ENCODE measurements around the gene SNX15. TPM values are rescaled to one million over a fixed set of nuclear protein-coding genes. Genes with fewer than 3 reads are reported as not detected.

SNX15 gene
- total RNA-seq, 1 donor from 2014 or later: 26.9 TPM

DNA sequence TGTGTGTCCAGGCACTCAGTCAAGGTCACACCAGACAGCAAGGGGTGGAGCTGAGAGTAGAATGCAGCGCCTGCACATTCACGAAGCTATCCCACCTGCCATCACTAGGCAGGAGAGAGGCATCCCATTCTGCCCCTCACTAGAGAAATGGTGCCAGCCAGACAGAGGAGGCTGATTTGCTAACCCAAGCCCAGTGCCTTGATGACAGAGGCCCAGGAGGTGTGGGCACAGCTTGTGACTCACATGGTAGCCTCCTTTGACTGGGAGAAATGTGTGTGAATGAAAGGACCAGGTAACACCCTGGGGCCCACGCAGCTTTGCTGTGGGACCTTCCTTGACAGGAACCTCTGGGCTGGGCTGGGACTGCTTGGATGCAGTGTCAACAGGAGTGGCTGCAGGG is 36.3 kb downstream of the SNX15 start:
- Mint-ChIP-seq H3K27me3 (ENCODE audit: unreplicated experiment) (no peaks in the 10 kb centered on the region), H3K4me3 (ENCODE audit: unreplicated experiment) (no peak overlapping the region), H3K27ac (ENCODE audit: unreplicated experiment) (no peak overlapping the region), H3K4me1 (ENCODE audit: unreplicated experiment) (no peaks in the 10 kb centered on the region), H3K36me3 (ENCODE audit: unreplicated experiment) (no peaks in the 10 kb centered on the region), H3K9me3 (ENCODE audit: unreplicated experiment) (no peaks in the 10 kb centered on the region)
- no peak for TF ChIP-seq CTCF (IDR thresholded peaks at IDR 0.05)
- DNase-seq (ENCODE audit: extremely low spot score, unreplicated experiment): no peak

- H3K27ac Mint-ChIP-seq (ENCODE audit: unreplicated experiment): no peak overlapping the region
- H3K9me3 Mint-ChIP-seq (ENCODE audit: unreplicated experiment): no peaks in the 10 kb centered on the region
- no peak for TF ChIP-seq CTCF (IDR thresholded peaks at IDR 0.05)
- no peaks in the 10 kb centered on the region for H3K4me1 Mint-ChIP-seq (ENCODE audit: unreplicated experiment)
- H3K4me3 Mint-ChIP-seq (ENCODE audit: unreplicated experiment): no peak overlapping the region
- no peak for DNase-seq (ENCODE audit: extremely low spot score, unreplicated experiment)
- no peaks in the 10 kb centered on the region for H3K36me3 Mint-ChIP-seq (ENCODE audit: unreplicated experiment)
- no peaks in the 10 kb centered on the region for H3K27me3 Mint-ChIP-seq (ENCODE audit: unreplicated experiment)
Observed at GRCh38 chr11:65064847-65065240, 37.6 kb downstream of the SNX15 start.

DNA sequence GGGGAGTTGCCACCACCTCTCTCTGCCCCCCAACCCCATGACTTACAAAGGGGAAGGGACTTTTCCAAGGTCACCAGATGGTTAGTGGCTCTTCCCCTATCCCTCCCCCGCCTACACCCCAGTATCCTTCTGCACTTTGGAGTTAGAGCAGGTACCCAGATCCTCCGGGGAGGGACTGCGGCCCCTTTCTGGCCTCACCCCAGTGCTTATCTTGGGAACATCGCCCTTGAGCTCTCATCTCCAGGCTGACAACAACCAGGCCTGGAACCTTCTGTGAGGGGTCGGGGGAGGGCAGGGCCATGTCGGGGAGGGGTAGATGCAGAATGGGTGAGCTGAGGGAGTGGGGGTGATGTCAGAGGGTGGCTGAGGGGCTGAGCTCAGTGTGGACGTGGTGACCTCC is 38.6 kb downstream of the SNX15 start:
- Mint-ChIP-seq H3K9me3 (ENCODE audit: unreplicated experiment) (no peaks in the 10 kb centered on the region), H3K27ac (ENCODE audit: unreplicated experiment) (no peak overlapping the region), H3K27me3 (ENCODE audit: unreplicated experiment) (no peaks in the 10 kb centered on the region), H3K36me3 (ENCODE audit: unreplicated experiment) (no peaks in the 10 kb centered on the region), H3K4me1 (ENCODE audit: unreplicated experiment) (no peaks in the 10 kb centered on the region), H3K4me3 (ENCODE audit: unreplicated experiment) (no peak overlapping the region)
- TF ChIP-seq CTCF (IDR thresholded peaks at IDR 0.05): no peak
- DNase-seq (ENCODE audit: extremely low spot score, unreplicated experiment): no peak

DNA sequence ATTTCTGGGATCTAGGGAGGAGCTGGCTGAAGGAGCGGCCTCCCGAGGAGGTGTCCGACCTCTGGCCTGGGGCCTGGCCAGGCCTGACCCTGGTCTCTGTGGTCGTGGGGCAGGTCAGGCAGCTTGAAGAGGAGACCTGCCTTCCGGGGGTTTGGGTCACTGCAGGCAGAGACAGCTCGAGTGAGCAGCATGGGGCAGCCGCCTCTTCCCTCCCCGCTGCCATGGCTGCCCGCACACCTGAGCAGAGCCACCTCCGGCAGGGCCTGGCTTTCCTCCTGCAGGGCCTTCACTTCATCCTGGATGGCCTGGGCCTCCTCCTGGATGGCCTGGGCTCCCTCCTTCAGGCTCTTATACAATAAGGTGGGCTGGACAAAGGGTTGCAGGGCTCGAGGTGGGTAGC is 39.1 kb downstream of the SNX15 start:
- DNase-seq (ENCODE audit: extremely low spot score, unreplicated experiment): no peak
- TF ChIP-seq CTCF (IDR thresholded peaks at IDR 0.05): no peak
- H3K4me1 Mint-ChIP-seq (ENCODE audit: unreplicated experiment): no peaks in the 10 kb centered on the region

GRCh38 chr11:65066805-65067291 is 39.6 kb downstream of the SNX15 start:
- DNase-seq (ENCODE audit: extremely low spot score, unreplicated experiment): no peak
- no peaks in the 10 kb centered on the region for H3K27me3 Mint-ChIP-seq (ENCODE audit: unreplicated experiment)
- no peaks in the 10 kb centered on the region for H3K4me1 Mint-ChIP-seq (ENCODE audit: unreplicated experiment)
- no peak for TF ChIP-seq CTCF (IDR thresholded peaks at IDR 0.05)
- H3K27ac Mint-ChIP-seq (ENCODE audit: unreplicated experiment): no peak overlapping the region
- H3K36me3 Mint-ChIP-seq (ENCODE audit: unreplicated experiment): no peaks in the 10 kb centered on the region
- H3K9me3 Mint-ChIP-seq (ENCODE audit: unreplicated experiment): no peaks in the 10 kb centered on the region
- H3K4me3 Mint-ChIP-seq (ENCODE audit: unreplicated experiment): no peak overlapping the region

More for the DNA sequence above, 39.1 kb downstream of the SNX15 start:
- H3K4me3 Mint-ChIP-seq (ENCODE audit: unreplicated experiment): no peak overlapping the region
- H3K27me3 Mint-ChIP-seq (ENCODE audit: unreplicated experiment): no peaks in the 10 kb centered on the region
- no peaks in the 10 kb centered on the region for H3K9me3 Mint-ChIP-seq (ENCODE audit: unreplicated experiment)
- no peaks in the 10 kb centered on the region for H3K36me3 Mint-ChIP-seq (ENCODE audit: unreplicated experiment)
- H3K27ac Mint-ChIP-seq (ENCODE audit: unreplicated experiment): no peak overlapping the region
